ENCODE data around the gene NEURL3.
"Not testable (repeated sequence)": the region's sequence is repeated elsewhere in the genome, so short reads cannot be mapped to it uniquely, and the experiment has no call there.

NEURL3 gene

GRCh38 chr2:96477458-96477857 is 27.7 kb downstream of the NEURL3 start:
- DNase-seq: no peak

GRCh38 chr2:96471772-96472171 is 33.4 kb downstream of the NEURL3 start:
- DNase-seq: no peak

- peak; percentile 34 for DNase-seq
Observed at GRCh38 chr2:96470636-96471035, 34.5 kb downstream of the NEURL3 start.

DNA sequence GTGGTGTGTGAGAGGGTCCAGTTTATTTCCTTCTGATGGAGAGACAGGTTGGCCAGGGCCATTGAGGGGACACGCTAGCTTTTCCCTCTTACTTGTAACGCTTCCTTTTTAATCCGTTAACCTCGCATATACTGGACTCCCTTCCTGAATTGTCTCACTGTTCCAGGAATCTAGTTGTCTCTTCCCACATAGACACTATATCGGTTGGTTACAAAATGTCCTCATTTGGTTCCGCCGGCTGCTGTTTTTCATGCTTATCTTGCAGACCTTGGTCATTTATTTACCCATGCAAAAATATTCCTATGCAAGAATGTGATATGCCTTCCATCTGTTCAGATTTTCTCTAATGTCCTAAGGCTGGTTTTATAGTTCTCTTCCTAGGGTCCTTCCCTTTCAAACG is 35.0 kb downstream of the NEURL3 start:
- no peak for DNase-seq

- DNase-seq: no peak
Observed at GRCh38 chr2:96468904-96469303, 36.3 kb downstream of the NEURL3 start.

DNA sequence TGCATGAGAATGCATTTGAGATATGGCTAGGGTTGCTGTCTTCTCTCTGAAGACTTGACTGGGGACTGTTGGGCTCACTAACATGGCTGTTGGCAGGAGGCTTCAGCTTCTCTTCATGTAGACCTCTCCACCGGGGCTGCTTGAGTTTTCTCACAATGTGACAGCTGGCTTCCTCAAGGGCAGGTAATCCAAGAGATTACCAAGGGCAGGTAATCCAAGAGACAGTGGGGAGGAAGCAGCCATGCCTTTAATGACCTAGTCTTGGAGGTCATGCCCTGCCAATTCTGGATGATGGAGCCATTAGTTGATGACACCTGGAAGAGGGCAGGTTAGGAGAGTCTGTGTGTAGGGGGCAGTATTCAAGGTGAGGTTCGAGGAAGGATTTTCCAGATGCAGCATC is 40.5 kb downstream of the NEURL3 start:
- DNase-seq: no peak

GRCh38 chr2:96464061-96464460 is 41.1 kb downstream of the NEURL3 start:
- no peak for DNase-seq

DNA sequence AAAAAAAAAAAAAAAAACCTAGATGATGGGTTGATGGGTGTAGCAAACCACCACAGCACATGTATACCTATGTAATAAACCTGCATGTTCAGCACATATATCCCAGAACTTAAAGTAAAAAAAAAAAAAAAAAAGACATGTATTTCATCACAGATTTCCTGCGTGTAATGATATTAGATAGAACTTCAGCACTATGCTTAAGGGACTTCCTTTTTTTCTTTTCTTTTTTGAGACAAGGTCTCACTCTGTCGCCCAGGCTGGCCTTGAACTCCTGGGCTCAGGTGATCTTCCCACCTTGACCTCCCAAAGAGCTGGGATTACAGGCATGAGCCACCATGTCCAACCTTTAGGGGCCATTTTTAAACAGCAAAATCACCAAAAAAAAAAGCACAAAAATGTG is 42.0 kb downstream of the NEURL3 start:
- no peak for DNase-seq

DNA sequence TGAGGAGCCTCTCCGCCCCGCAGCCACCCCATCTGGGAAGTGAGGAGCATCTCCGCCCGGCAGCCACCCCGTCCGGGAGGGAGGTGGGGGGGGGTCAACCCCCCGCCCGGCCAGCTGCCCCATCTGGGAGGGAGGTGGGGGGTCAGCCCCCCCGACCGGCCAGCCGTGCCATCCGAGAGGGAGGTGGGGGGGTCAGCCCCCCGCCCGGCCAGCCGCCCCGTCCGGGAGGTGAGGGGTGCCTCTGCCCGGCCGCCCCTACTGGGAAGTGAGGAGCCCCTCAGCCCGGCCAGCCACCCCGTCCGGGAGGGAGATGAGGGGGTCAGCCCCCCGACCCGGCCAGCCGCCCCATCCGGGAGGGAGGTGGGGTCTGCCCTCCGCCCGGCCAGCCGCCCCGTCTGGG is 43.5 kb downstream of the NEURL3 start:
- DNase-seq: not testable (repeated sequence)

DNA sequence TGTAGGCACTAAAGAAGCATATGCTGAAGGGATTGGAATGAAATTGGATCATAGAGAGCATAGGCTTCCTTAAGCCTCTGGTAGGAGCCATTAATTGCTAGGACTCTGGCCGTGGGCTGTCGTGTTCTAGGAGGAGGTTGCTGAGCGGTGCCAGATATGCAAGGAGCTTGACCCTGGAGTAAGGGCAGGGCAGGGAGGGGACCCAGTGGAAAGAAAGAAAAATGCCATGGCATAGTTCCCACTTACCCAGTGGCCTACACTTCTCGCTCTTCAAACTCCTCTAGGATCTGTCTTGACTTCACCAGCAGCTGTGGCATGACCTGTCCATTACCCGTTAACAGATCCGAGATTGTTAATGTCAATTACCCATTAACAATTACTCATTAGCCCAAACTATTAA is 53.1 kb downstream of the NEURL3 start:
- no peak for DNase-seq

- DNase-seq: no peak
Observed at GRCh38 chr2:96449637-96450036, 55.5 kb downstream of the NEURL3 start.

GRCh38 chr2:96449174-96449573 is 56.0 kb downstream of the NEURL3 start:
- DNase-seq: no peak

- no peak for DNase-seq
Observed at GRCh38 chr2:96447726-96448125, 57.4 kb downstream of the NEURL3 start.
